ENCODE measurements around the gene PLVAP. TPM values are rescaled to one million over a fixed set of nuclear protein-coding genes. Genes with fewer than 3 reads are reported as not detected.
"Not testable (repeated sequence)": the region's sequence is repeated elsewhere in the genome, so short reads cannot be mapped to it uniquely, and the experiment has no call there.

Gene PLVAP
- total RNA-seq, 1 donor from 2014 or later, result not detected

- peak overlapping the region; percentile 62 for H3K4me3 Mint-ChIP-seq (ENCODE audit: low read depth)
- no peaks in the 10 kb centered on the region for H3K36me3 Mint-ChIP-seq (ENCODE audit: low read depth)
- H3K27me3 Mint-ChIP-seq (ENCODE audit: low read depth), result peaks cover 17% of the 10 kb centered on the region
- no peak overlapping the region for H3K27ac Mint-ChIP-seq
- intact Hi-C loops (cut with micrococcal nuclease), result loop anchor here (2.0 kb wide), 1 partner anchor 13 kb away; the partner anchor contains the start of gene BST2
- H3K9me3 Mint-ChIP-seq, result peaks cover 4% of the 10 kb centered on the region
- H3K4me1 Mint-ChIP-seq (ENCODE audit: low read depth), result peaks cover 15% of the 10 kb centered on the region
- no peak for DNase-seq (ENCODE audit: low spot score)
Measured at GRCh38 chr19:17391371-17392151, 14.4 kb upstream of the PLVAP start.

GRCh38 chr19:17390665-17391370 is 13.7 kb upstream of the PLVAP start:
- no peaks in the 10 kb centered on the region for H3K36me3 Mint-ChIP-seq (ENCODE audit: low read depth)
- H3K4me1 Mint-ChIP-seq (ENCODE audit: low read depth), result peaks cover 15% of the 10 kb centered on the region
- intact Hi-C loops (cut with micrococcal nuclease), result loop anchor here (2.0 kb wide), 1 partner anchor 14 kb away; the partner anchor contains the start of gene BST2
- peak; percentile 87 for DNase-seq (ENCODE audit: low spot score)
- peak overlapping the region; percentile 93 for H3K4me3 Mint-ChIP-seq (ENCODE audit: low read depth)
- H3K27me3 Mint-ChIP-seq (ENCODE audit: low read depth), result peaks cover 17% of the 10 kb centered on the region
- peaks cover 4% of the 10 kb centered on the region for H3K9me3 Mint-ChIP-seq
- no peak overlapping the region for H3K27ac Mint-ChIP-seq

GRCh38 chr19:17389957-17390664 is 13.0 kb upstream of the PLVAP start:
- Mint-ChIP-seq H3K9me3 (peaks cover 4% of the 10 kb centered on the region), H3K4me1 (ENCODE audit: low read depth) (peaks cover 12% of the 10 kb centered on the region), H3K27me3 (ENCODE audit: low read depth) (peaks cover 17% of the 10 kb centered on the region), H3K27ac (no peak overlapping the region), H3K4me3 (ENCODE audit: low read depth) (peak overlapping the region; percentile 93), H3K36me3 (ENCODE audit: low read depth) (no peaks in the 10 kb centered on the region)
- no peak for DNase-seq (ENCODE audit: low spot score)
- intact Hi-C loops (cut with micrococcal nuclease), result loop anchor here (2.0 kb wide), 1 partner anchor 15 kb away; the partner anchor contains the start of gene BST2

- Mint-ChIP-seq H3K36me3 (ENCODE audit: low read depth) (no peaks in the 10 kb centered on the region), H3K27ac (no peak overlapping the region), H3K27me3 (ENCODE audit: low read depth) (peaks cover 17% of the 10 kb centered on the region), H3K9me3 (peaks cover 4% of the 10 kb centered on the region), H3K4me3 (ENCODE audit: low read depth) (no peak overlapping the region), H3K4me1 (ENCODE audit: low read depth) (peaks cover 9% of the 10 kb centered on the region)
- DNase-seq (ENCODE audit: low spot score), result no peak
- intact Hi-C loops (cut with micrococcal nuclease), result no loop called here
Measured at GRCh38 chr19:17389288-17389687, 12.1 kb upstream of the PLVAP start.

GRCh38 chr19:17385878-17386611 is 8.9 kb upstream of the PLVAP start:
- H3K36me3 Mint-ChIP-seq (ENCODE audit: low read depth), result peaks cover under 1% of the 10 kb centered on the region
- H3K27me3 Mint-ChIP-seq (ENCODE audit: low read depth), result peaks cover 17% of the 10 kb centered on the region
- H3K27ac Mint-ChIP-seq, result no peak overlapping the region
- intact Hi-C loops (cut with micrococcal nuclease), result loop anchor here (1.0 to 2.0 kb wide), 2 partner anchors 40 to 93 kb away; no protein-coding TSS in a partner anchor
- no peak overlapping the region for H3K4me3 Mint-ChIP-seq (ENCODE audit: low read depth)
- peaks cover 4% of the 10 kb centered on the region for H3K9me3 Mint-ChIP-seq
- H3K4me1 Mint-ChIP-seq (ENCODE audit: low read depth), result peaks cover 6% of the 10 kb centered on the region
- peak; percentile 49 for DNase-seq (ENCODE audit: low spot score)

GRCh38 chr19:17380426-17381138 is 3.4 kb upstream of the PLVAP start:
- no peak for DNase-seq (ENCODE audit: low spot score)
- Mint-ChIP-seq H3K4me1 (ENCODE audit: low read depth) (peaks cover 4% of the 10 kb centered on the region), H3K4me3 (ENCODE audit: low read depth) (no peak overlapping the region), H3K36me3 (ENCODE audit: low read depth) (peaks cover 4% of the 10 kb centered on the region), H3K27me3 (ENCODE audit: low read depth) (peaks cover 5% of the 10 kb centered on the region), H3K27ac (no peak overlapping the region), H3K9me3 (peaks cover 4% of the 10 kb centered on the region)
- intact Hi-C loops (cut with micrococcal nuclease), result no loop called here

GRCh38 chr19:17379221-17379631 is 2.1 kb upstream of the PLVAP start:
- DNase-seq (ENCODE audit: low spot score), result no peak
- peaks cover 5% of the 10 kb centered on the region for H3K27me3 Mint-ChIP-seq (ENCODE audit: low read depth)
- no peak overlapping the region for H3K4me3 Mint-ChIP-seq (ENCODE audit: low read depth)
- intact Hi-C loops (cut with micrococcal nuclease), result no loop called here
- peaks cover 4% of the 10 kb centered on the region for H3K36me3 Mint-ChIP-seq (ENCODE audit: low read depth)
- H3K4me1 Mint-ChIP-seq (ENCODE audit: low read depth), result peaks cover 4% of the 10 kb centered on the region
- H3K27ac Mint-ChIP-seq, result no peak overlapping the region
- H3K9me3 Mint-ChIP-seq, result peaks cover 4% of the 10 kb centered on the region

- Mint-ChIP-seq H3K36me3 (ENCODE audit: low read depth) (peaks cover 4% of the 10 kb centered on the region), H3K27ac (no peak overlapping the region), H3K27me3 (ENCODE audit: low read depth) (peaks cover 5% of the 10 kb centered on the region), H3K4me3 (ENCODE audit: low read depth) (no peak overlapping the region), H3K4me1 (ENCODE audit: low read depth) (peaks cover 4% of the 10 kb centered on the region), H3K9me3 (peaks cover 4% of the 10 kb centered on the region)
- no peak for DNase-seq (ENCODE audit: low spot score)
- intact Hi-C loops (cut with micrococcal nuclease), result no loop called here
Measured at GRCh38 chr19:17378271-17378670, 1.1 kb upstream of the PLVAP start.

GRCh38 chr19:17370026-17370587 is 7.0 kb downstream of the PLVAP start:
- Mint-ChIP-seq H3K9me3 (no peaks in the 10 kb centered on the region), H3K36me3 (ENCODE audit: low read depth) (no peaks in the 10 kb centered on the region), H3K4me1 (ENCODE audit: low read depth) (no peaks in the 10 kb centered on the region), H3K4me3 (ENCODE audit: low read depth) (no peak overlapping the region), H3K27ac (no peak overlapping the region), H3K27me3 (ENCODE audit: low read depth) (peaks cover 5% of the 10 kb centered on the region)
- intact Hi-C loops (cut with micrococcal nuclease), result no loop called here
- no peak for DNase-seq (ENCODE audit: low spot score)

- intact Hi-C loops (cut with micrococcal nuclease), result no loop called here
- no peak overlapping the region for H3K27ac Mint-ChIP-seq
Measured at GRCh38 chr19:17365361-17365760, 11.8 kb downstream of the PLVAP start.

GRCh38 chr19:17363852-17364605 is 13.1 kb downstream of the PLVAP start:
- H3K9me3 Mint-ChIP-seq; DNase-seq (ENCODE audit: low spot score); H3K4me1 Mint-ChIP-seq (ENCODE audit: low read depth); H3K4me3 Mint-ChIP-seq (ENCODE audit: low read depth); H3K36me3 Mint-ChIP-seq (ENCODE audit: low read depth); intact Hi-C loops (cut with micrococcal nuclease); H3K27ac Mint-ChIP-seq; H3K27me3 Mint-ChIP-seq (ENCODE audit: low read depth): not testable (repeated sequence)

More at GRCh38 chr19:17365361-17365760, 11.8 kb downstream of the PLVAP start:
- H3K4me1 Mint-ChIP-seq (ENCODE audit: low read depth), result no peaks in the 10 kb centered on the region
- peaks cover 8% of the 10 kb centered on the region for H3K27me3 Mint-ChIP-seq (ENCODE audit: low read depth)
- no peaks in the 10 kb centered on the region for H3K36me3 Mint-ChIP-seq (ENCODE audit: low read depth)
- no peak overlapping the region for H3K4me3 Mint-ChIP-seq (ENCODE audit: low read depth)
- H3K9me3 Mint-ChIP-seq, result no peaks in the 10 kb centered on the region
- DNase-seq (ENCODE audit: low spot score), result no peak

All from activated T-helper 2 cell treated with anti-CD3 and anti-CD28 coated beads, Interferon-gamma antibody, Interleukin-2, Interleukin-4, amounts not matched to agents 10 μg/mL and 5 μg/mL and 100 μg/mL, durations not matched to agents 14 hours and 24 hours and 36 hours (primary cell).